Upper lobe of left lung (tissue), 6 donors: Measurements from ENCODE around the gene ALDH9A1. TPM values are rescaled to one million over a fixed set of nuclear protein-coding genes. Genes with fewer than 3 reads are reported as not detected.
A peak's percentile ranks its signal among the peaks of the same experiment; 100 is the strongest.
"Not testable (repeated sequence)": the region's sequence is repeated elsewhere in the genome, so short reads cannot be mapped to it uniquely, and the experiment has no call there.

Source experiments
- ATAC-seq, 2 donors: fragments of 200-7000 bp; cut with Tn5 transposase; one replicate each; pipeline ENCODE4 v1.9.1; 2022; ENCODE audit warnings: mild to moderate bottlenecking in 2 of 2, moderate library complexity in 2 of 2; ENCODE audit not compliant: low FRiP score in 2 of 2
- DNase-seq, 2 donors: peaks; one replicate each; pipeline ENCODE4 v3.0.0-alpha.2; 2019 to 2020
- H3K27ac ChIP-seq, 4 donors: fragments of 200-600 bp; sonication (generic); one replicate each; pipeline ENCODE4 v1.5.1; 2016 to 2019
- H3K27me3 ChIP-seq, 4 donors: fragments of 200-600 bp; sonication (generic); one replicate each; pipeline ENCODE4 v1.5.1; 2017 to 2019
- H3K36me3 ChIP-seq, 4 donors: fragments of 200-600 bp; sonication (generic); one replicate each; pipeline ENCODE4 v1.5.1; 2016 to 2019
- H3K4me1 ChIP-seq, 4 donors: fragments of 200-600 bp; sonication (generic); one replicate each; pipeline ENCODE4 v1.5.1; 2018 to 2019
- H3K4me3 ChIP-seq, 4 donors: fragments of 200-600 bp; sonication (generic); one replicate each; pipeline ENCODE4 v1.5.1; 2017 to 2019; ENCODE audit warnings: mild to moderate bottlenecking in 2 of 4, moderate library complexity in 1 of 4
- H3K9me3 ChIP-seq, 4 donors: fragments of 200-600 bp; sonication (generic); one replicate each; pipeline ENCODE4 v1.5.1; 2018 to 2019
- EP300 ChIP-seq, 4 donors: sonication (generic); formaldehyde crosslinking; IDR thresholded peaks; one replicate each; pipeline ENCODE4 v1.5.1; 2017; ENCODE audit warnings: antibody characterized with exemption in 4 of 4, control low read depth in 2 of 4
- POLR2A ChIP-seq, 4 donors: fragments of 450-650 bp; IDR thresholded peaks; one replicate each; pipeline ENCODE4 v1.5.1; 2016 to 2017; ENCODE audit warnings: antibody characterized with exemption in 4 of 4, mild to moderate bottlenecking in 2 of 4
- POLR2AphosphoS5 ChIP-seq, 2 donors: sonication (generic); formaldehyde crosslinking; IDR thresholded peaks; one replicate each; pipeline ENCODE4 v1.5.1; 2017; ENCODE audit warnings: antibody characterized with exemption in 2 of 2
- WGBS, 2 donors: methylation state at CpG; one replicate each; pipeline ENCODE4 v1.1.5; 2017 to 2018; 5-methylcytosine and 5-hydroxymethylcytosine counted together
- total RNA-seq, 6 donors: library from RNA; depleted of rRNA in 4 of 6; stranded (reverse); fragments of >200 nt in 4 of 6; gene quantifications; one replicate each; pipeline versions ENCODE4 v1.1.0 to v1.2.1, GENCODE V29; 2016 to 2021
- TF ChIP-seq, protein P1 (sequence below), 6 experiments: fragments of 450-650 bp in 4 of 6; fragments of 200-600 bp in 2 of 6; sonication (generic) in 2 of 6; IDR thresholded peaks; one replicate each; pipeline ENCODE4 v1.5.1; 2016 to 2019; ENCODE audit warnings: antibody characterized with exemption in 6 of 6
- donor health status: DM: no; HTN: no; CAD: no; lungs with moderate emphysema.
- donor health status: DM: no; HTN: yes; CAD: no; lungs with severe emphysema.

Gene ALDH9A1
- total RNA-seq, result 10 to 100 TPM; 29.3 to 64.1 (median 48.1) TPM

DNA sequence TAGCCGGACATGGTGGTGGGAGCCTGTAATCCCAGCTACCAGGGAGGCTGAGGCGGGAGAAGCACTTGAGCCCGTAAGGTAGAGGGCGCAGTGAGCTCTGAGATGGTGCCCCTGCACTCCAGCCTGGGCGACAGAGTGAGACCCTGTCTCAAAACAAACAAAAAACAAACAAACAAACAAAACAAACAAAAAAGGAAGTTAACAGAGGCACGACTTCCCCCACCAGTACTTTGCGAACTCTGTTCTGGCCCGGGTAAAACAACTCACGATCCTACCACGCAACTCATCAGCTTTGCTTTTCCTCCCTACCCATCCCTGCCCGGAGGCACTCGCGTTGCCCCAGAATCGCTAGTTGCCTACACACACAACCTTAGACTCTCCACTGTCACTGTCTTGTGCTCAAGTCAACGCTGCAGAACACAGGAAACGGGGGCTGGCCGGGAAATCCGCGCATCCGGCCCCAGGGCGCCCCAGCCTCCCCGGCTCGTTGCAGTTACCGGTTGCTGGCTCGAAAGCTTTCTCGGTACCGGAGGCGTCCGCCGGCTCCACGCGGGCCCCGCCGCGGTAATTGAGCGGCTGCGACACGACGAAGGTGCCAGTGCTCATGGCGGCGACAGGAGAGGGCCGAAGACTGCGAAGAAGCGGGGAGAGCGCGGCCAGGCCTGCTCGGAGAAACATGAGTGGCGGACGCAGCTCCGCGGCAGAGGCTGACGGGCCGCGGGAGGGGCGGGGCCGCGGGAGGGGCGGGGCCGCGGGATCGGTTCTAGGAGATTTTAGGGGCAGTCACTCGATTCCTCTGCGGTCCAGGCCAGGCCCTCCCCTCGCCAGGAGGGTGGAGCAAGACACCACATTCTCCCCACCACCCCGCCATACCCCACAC lies at the start of gene ALDH9A1:
ALDH9A1 (minus strand) TSS at position 682 of the 880 bp plus-strand sequence; CDS start at position 678, 4 bp downstream.
- Histone ChIP-seq H3K27me3 (no peaks in the 10 kb centered on the region), H3K4me3 (peak within 1 kb of the TSS; percentile 59 to 83 (median 70)), H3K4me1 (peaks cover 20 to 36% (median 21%) of the 10 kb centered on the region in 4 donors), H3K36me3 (peaks cover 0 to 3% (median 0%) of the 10 kb centered on the region in 4 donors), H3K9me3 (no peaks in the 10 kb centered on the region), H3K27ac (peak within 1 kb of the TSS; percentile 92 to 98 (median 94))
- DNase-seq, result peak; percentile 90 to 99
- TF ChIP-seq, protein P1, sequence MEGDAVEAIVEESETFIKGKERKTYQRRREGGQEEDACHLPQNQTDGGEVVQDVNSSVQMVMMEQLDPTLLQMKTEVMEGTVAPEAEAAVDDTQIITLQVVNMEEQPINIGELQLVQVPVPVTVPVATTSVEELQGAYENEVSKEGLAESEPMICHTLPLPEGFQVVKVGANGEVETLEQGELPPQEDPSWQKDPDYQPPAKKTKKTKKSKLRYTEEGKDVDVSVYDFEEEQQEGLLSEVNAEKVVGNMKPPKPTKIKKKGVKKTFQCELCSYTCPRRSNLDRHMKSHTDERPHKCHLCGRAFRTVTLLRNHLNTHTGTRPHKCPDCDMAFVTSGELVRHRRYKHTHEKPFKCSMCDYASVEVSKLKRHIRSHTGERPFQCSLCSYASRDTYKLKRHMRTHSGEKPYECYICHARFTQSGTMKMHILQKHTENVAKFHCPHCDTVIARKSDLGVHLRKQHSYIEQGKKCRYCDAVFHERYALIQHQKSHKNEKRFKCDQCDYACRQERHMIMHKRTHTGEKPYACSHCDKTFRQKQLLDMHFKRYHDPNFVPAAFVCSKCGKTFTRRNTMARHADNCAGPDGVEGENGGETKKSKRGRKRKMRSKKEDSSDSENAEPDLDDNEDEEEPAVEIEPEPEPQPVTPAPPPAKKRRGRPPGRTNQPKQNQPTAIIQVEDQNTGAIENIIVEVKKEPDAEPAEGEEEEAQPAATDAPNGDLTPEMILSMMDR (IDR thresholded peaks at IDR 0.05), result peak in 1 of 6 experiments; percentile 16
- TF ChIP-seq EP300 (IDR thresholded peaks at IDR 0.05), result peak in 1 of 4 donors; percentile 17
- peak in 3 of 4 donors; percentile 56 to 91 (median 85) for TF ChIP-seq POLR2A (IDR thresholded peaks at IDR 0.05)
- peak; percentile 75 to 94 for TF ChIP-seq POLR2AphosphoS5 (IDR thresholded peaks at IDR 0.05)
- WGBS, 2 donors, result 1% methylated on average over 18 to 58 of the region's 65 CpGs
- ATAC-seq, result peak; percentile 94 to 98

DNA sequence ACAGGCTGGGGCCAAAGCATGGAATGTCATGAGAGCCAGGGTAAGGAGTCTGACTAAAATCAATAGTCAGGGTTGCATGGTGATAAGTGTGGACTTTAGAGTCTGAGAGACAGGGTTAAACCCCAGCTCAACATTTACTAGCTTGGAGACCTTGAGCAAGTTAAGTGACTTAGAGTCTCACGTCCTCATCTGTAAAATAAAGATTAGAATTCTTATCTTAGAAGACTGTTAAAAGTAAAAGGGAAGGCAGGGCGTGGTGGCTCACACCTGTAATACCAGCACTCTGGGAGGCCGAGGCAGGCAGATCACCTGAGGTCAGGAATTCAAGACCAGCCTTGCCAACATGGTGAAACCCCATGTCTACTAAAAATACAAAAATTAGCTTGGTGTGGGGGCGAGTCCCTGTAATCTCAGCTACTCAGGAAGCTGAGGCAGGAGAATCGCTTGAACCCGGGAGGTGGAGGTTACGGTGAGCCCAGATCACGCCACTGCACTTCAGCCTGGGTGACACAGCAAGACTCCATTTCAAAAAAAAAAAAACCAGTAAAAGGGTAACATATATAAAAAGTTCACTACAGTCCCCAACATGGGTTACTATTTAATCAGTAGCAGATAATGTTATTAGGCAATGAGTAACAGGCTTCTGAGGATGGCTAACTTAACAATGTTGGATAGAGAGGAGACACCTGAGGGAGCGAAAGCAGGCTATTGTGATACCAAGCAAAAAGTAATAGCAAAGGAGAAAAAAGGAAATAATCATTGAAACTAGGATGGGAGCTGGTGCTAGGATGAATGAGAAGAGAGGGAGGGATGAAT lies 49.5 kb upstream of the ALDH9A1 start:
- DNase-seq, result no peak
- H3K27ac ChIP-seq, result no peak overlapping the region
- H3K4me3 ChIP-seq, result no peak overlapping the region
- H3K4me1 ChIP-seq, result no peaks in the 10 kb centered on the region
- no peak for ATAC-seq
- no peaks in the 10 kb centered on the region for H3K9me3 ChIP-seq
- TF ChIP-seq POLR2A (IDR thresholded peaks at IDR 0.05), result no peak
- no peak for TF ChIP-seq EP300 (IDR thresholded peaks at IDR 0.05)
- TF ChIP-seq, protein P1 (IDR thresholded peaks at IDR 0.05), result no peak
- no peak for TF ChIP-seq POLR2AphosphoS5 (IDR thresholded peaks at IDR 0.05)
- WGBS, 2 donors, result 91 to 93% methylated on average over 9 of the region's 9 CpGs
- H3K36me3 ChIP-seq, result peaks cover 8 to 56% (median 19%) of the 10 kb centered on the region in 4 donors
- H3K27me3 ChIP-seq, result no peaks in the 10 kb centered on the region

DNA sequence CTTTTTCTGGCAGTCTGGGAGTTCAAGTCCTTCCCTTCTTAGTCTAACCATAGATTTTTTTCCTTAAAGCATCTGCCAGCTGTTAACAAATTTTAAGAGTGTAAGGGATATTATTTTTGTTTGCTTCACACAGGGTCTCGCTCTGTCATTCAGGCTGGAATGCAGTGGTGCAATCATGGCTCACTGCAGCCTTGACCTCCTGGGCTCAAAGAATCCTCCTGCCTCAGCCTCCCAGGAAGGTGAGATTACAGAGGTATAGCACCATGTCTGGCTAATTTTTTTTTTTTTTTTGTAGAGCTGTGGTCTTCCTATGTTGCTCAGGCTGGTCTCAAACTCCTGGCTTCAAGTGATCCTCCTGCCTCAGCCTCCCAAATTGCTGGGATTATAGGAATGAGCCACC lies 46.6 kb upstream of the ALDH9A1 start:
- not testable (repeated sequence) for H3K4me3 ChIP-seq, H3K27ac ChIP-seq, H3K9me3 ChIP-seq, DNase-seq, ATAC-seq, H3K27me3 ChIP-seq, H3K4me1 ChIP-seq
- H3K36me3 ChIP-seq, result peaks cover 18 to 65% (median 39%) of the 10 kb centered on the region in 4 donors
- 95 to 100% methylated on average over 1 of the region's 1 CpG for WGBS, 2 donors

DNA sequence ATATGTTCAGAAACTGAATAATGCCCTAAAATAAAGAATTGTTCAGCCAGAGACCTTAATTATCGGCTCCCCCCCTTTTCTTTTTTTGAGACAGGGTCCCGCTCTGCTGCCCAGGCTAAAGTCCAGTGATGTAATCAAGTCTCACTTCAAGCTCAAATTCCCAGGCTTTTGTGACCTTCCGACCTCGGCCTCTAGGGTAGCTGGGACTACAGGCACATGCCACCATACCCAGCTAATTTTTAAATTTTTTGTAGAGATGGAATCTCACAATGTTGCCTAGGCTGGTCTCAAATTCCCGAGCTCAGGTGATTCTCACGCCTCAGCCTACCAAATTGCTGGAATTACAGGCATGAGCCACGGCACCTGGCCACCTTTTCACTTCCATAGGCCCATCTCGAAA lies 43.8 kb upstream of the ALDH9A1 start:
- TF ChIP-seq, protein P1 (IDR thresholded peaks at IDR 0.05), result no peak
- no peak for TF ChIP-seq POLR2AphosphoS5 (IDR thresholded peaks at IDR 0.05)
- no peak for TF ChIP-seq POLR2A (IDR thresholded peaks at IDR 0.05)
- H3K4me3 ChIP-seq, result no peak overlapping the region
- H3K36me3 ChIP-seq, result peaks cover 18 to 65% (median 43%) of the 10 kb centered on the region in 4 donors
- H3K9me3 ChIP-seq, result no peaks in the 10 kb centered on the region
- no peaks in the 10 kb centered on the region for H3K27me3 ChIP-seq
- DNase-seq (no peak), ATAC-seq (no peak)
- H3K4me1 ChIP-seq, result no peaks in the 10 kb centered on the region
- H3K27ac ChIP-seq, result no peak overlapping the region
- 96 to 98% methylated on average over 8 of the region's 8 CpGs for WGBS, 2 donors

DNA sequence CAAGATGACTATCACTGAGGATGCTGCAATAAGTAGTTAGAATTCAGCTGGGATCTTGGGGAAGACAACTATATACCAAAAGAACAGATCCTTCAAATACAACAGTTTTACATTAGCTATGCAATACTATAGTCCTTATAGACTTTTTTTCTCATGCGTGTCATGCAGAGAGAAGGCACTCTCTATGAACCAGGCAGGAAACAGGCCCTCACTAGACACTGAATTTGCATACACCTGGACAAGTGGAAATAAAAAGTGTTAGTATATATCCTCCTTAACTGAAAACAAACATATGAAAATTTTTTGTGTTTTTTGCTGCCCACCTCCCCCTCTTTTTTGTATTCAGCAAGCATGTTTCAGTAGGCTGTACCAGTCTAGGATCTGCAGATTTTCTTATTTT lies 40.4 kb upstream of the ALDH9A1 start:
- H3K9me3 ChIP-seq, result no peaks in the 10 kb centered on the region
- peaks cover 21 to 52% (median 40%) of the 10 kb centered on the region in 4 donors for H3K36me3 ChIP-seq
- ATAC-seq (no peak), DNase-seq (no peak)
- TF ChIP-seq POLR2AphosphoS5 (IDR thresholded peaks at IDR 0.05) (no peak), EP300 (IDR thresholded peaks at IDR 0.05) (no peak), POLR2A (IDR thresholded peaks at IDR 0.05) (no peak)
- TF ChIP-seq, protein P1 (IDR thresholded peaks at IDR 0.05), result no peak
- H3K27me3 ChIP-seq, result no peaks in the 10 kb centered on the region
- H3K4me1 ChIP-seq, result no peaks in the 10 kb centered on the region
- H3K4me3 ChIP-seq, result no peak overlapping the region
- 97 to 100% methylated on average over 1 of the region's 1 CpG for WGBS, 2 donors
- no peak overlapping the region for H3K27ac ChIP-seq
